Measurements from ENCODE around the gene IMPACT. TPM values are rescaled to one million over a fixed set of nuclear protein-coding genes. Genes with fewer than 3 reads are reported as not detected.
A peak's percentile ranks its signal among the peaks of the same experiment; 100 is the strongest.

Gene IMPACT
- total RNA-seq, 1 experiment from 2014 or later = 17.2 TPM

- Histone ChIP-seq H3K4me3 (no peak overlapping the region), H3K27me3 (no peaks in the 10 kb centered on the region), H3K27ac (no peak overlapping the region), H3K9me3 (replicated peaks) (no peaks in the 10 kb centered on the region), H3K36me3 (peaks cover 2% of the 10 kb centered on the region), H3K4me1 (no peaks in the 10 kb centered on the region)
- no peak for DNase-seq
These were observed 20.6 kb downstream of the IMPACT start for GRCh38 chr18:24446953-24447538.

- no peak overlapping the region for H3K4me3 ChIP-seq
- no peaks in the 10 kb centered on the region for H3K27me3 ChIP-seq
- DNase-seq = no peak
These were observed 21.5 kb downstream of the IMPACT start for GRCh38 chr18:24447961-24448360.

GRCh38 chr18:24456549-24456948 is 30.1 kb downstream of the IMPACT start:
- DNase-seq = no peak
- H3K27me3 ChIP-seq = no peaks in the 10 kb centered on the region
- H3K4me3 ChIP-seq = no peak overlapping the region
- no peaks in the 10 kb centered on the region for H3K4me1 ChIP-seq
- H3K9me3 ChIP-seq (replicated peaks) = no peaks in the 10 kb centered on the region
- H3K36me3 ChIP-seq = no peaks in the 10 kb centered on the region
- no peak overlapping the region for H3K27ac ChIP-seq

More at GRCh38 chr18:24447961-24448360, 21.5 kb downstream of the IMPACT start:
- H3K27ac ChIP-seq = no peak overlapping the region
- H3K36me3 ChIP-seq = peaks cover 2% of the 10 kb centered on the region
- no peaks in the 10 kb centered on the region for H3K4me1 ChIP-seq
- no peaks in the 10 kb centered on the region for H3K9me3 ChIP-seq (replicated peaks)

GRCh38 chr18:24459772-24460171 is 33.3 kb downstream of the IMPACT start:
- Histone ChIP-seq H3K27me3 (no peaks in the 10 kb centered on the region), H3K9me3 (replicated peaks) (no peaks in the 10 kb centered on the region), H3K4me1 (no peaks in the 10 kb centered on the region; the same call in 1 of the 2 replicates), H3K4me3 (no peak overlapping the region), H3K27ac (no peak overlapping the region), H3K36me3 (no peaks in the 10 kb centered on the region)
- no peak for DNase-seq

GRCh38 chr18:24460388-24460787 is 33.9 kb downstream of the IMPACT start, which contains the start of gene HRH4:
TSS of gene HRH4 (plus strand) at chr18:24460637. CDS start at chr18:24460729, 92 bp downstream.
- Histone ChIP-seq H3K4me3 (no peak within 1 kb of the TSS), H3K4me1 (no peaks in the 10 kb centered on the region; the same call in 1 of the 2 replicates), H3K27me3 (no peaks in the 10 kb centered on the region), H3K27ac (no peak within 1 kb of the TSS), H3K9me3 (replicated peaks) (no peaks in the 10 kb centered on the region), H3K36me3 (no peaks in the 10 kb centered on the region)
- no peak for DNase-seq

GRCh38 chr18:24461996-24462395 is 35.5 kb downstream of the IMPACT start:
- no peaks in the 10 kb centered on the region for H3K9me3 ChIP-seq (replicated peaks)
- H3K4me1 ChIP-seq = no peaks in the 10 kb centered on the region; the same call in 1 of the 2 replicates
- DNase-seq = no peak
- H3K36me3 ChIP-seq = no peaks in the 10 kb centered on the region
- H3K27me3 ChIP-seq = no peaks in the 10 kb centered on the region
- no peak overlapping the region for H3K4me3 ChIP-seq
- H3K27ac ChIP-seq = no peak overlapping the region

GRCh38 chr18:24462838-24463775 is 36.6 kb downstream of the IMPACT start:
- H3K27me3 ChIP-seq = no peaks in the 10 kb centered on the region
- no peak overlapping the region for H3K4me3 ChIP-seq
- peak overlapping the region; percentile 21; the same call in 1 of the 2 replicates for H3K27ac ChIP-seq
- peak; percentile 24 to 49 for DNase-seq
- no peaks in the 10 kb centered on the region; the same call in 1 of the 2 replicates for H3K4me1 ChIP-seq
- no peaks in the 10 kb centered on the region for H3K9me3 ChIP-seq (replicated peaks)
- no peaks in the 10 kb centered on the region for H3K36me3 ChIP-seq

- Histone ChIP-seq H3K27ac (no peak overlapping the region), H3K9me3 (replicated peaks) (no peaks in the 10 kb centered on the region), H3K36me3 (no peaks in the 10 kb centered on the region), H3K4me1 (no peaks in the 10 kb centered on the region; the same call in 1 of the 2 replicates), H3K27me3 (no peaks in the 10 kb centered on the region), H3K4me3 (no peak overlapping the region)
- no peak for DNase-seq
These were observed 39.0 kb downstream of the IMPACT start for GRCh38 chr18:24465486-24465885.

- no peaks in the 10 kb centered on the region; the same call in 1 of the 2 replicates for H3K4me1 ChIP-seq
- no peaks in the 10 kb centered on the region for H3K36me3 ChIP-seq
- no peaks in the 10 kb centered on the region for H3K9me3 ChIP-seq (replicated peaks)
- H3K27ac ChIP-seq = no peak overlapping the region
- no peak for DNase-seq
- no peaks in the 10 kb centered on the region for H3K27me3 ChIP-seq
- no peak overlapping the region for H3K4me3 ChIP-seq
These were observed 40.3 kb downstream of the IMPACT start for GRCh38 chr18:24466771-24467170.

GRCh38 chr18:24470022-24470618 is 43.6 kb downstream of the IMPACT start:
- Histone ChIP-seq H3K9me3 (replicated peaks) (no peaks in the 10 kb centered on the region), H3K4me1 (no peaks in the 10 kb centered on the region), H3K4me3 (no peak overlapping the region), H3K27ac (no peak overlapping the region), H3K36me3 (no peaks in the 10 kb centered on the region), H3K27me3 (no peaks in the 10 kb centered on the region)
- peak in 1 of 2 experiments; percentile 10 for DNase-seq

- H3K4me3 ChIP-seq = no peak overlapping the region
- H3K36me3 ChIP-seq = no peaks in the 10 kb centered on the region
- no peak for DNase-seq
- H3K27ac ChIP-seq = no peak overlapping the region
- no peaks in the 10 kb centered on the region for H3K27me3 ChIP-seq
- H3K4me1 ChIP-seq = no peaks in the 10 kb centered on the region
- H3K9me3 ChIP-seq (replicated peaks) = no peaks in the 10 kb centered on the region
These were observed 44.3 kb downstream of the IMPACT start for GRCh38 chr18:24470805-24471204.

GRCh38 chr18:24472591-24472990 is 46.1 kb downstream of the IMPACT start:
- no peak overlapping the region for H3K27ac ChIP-seq
- no peaks in the 10 kb centered on the region for H3K9me3 ChIP-seq (replicated peaks)
- no peaks in the 10 kb centered on the region for H3K36me3 ChIP-seq
- DNase-seq = no peak
- H3K27me3 ChIP-seq = no peaks in the 10 kb centered on the region
- no peak overlapping the region for H3K4me3 ChIP-seq
- no peaks in the 10 kb centered on the region for H3K4me1 ChIP-seq

- H3K36me3 ChIP-seq = no peaks in the 10 kb centered on the region
- H3K9me3 ChIP-seq (replicated peaks) = no peaks in the 10 kb centered on the region
- DNase-seq = no peak
- no peak overlapping the region for H3K4me3 ChIP-seq
- H3K27ac ChIP-seq = no peak overlapping the region
- H3K4me1 ChIP-seq = no peaks in the 10 kb centered on the region
- no peaks in the 10 kb centered on the region for H3K27me3 ChIP-seq
These were observed 47.9 kb downstream of the IMPACT start for GRCh38 chr18:24474406-24474805.

GRCh38 chr18:24475926-24476589 is 49.6 kb downstream of the IMPACT start:
- H3K9me3 ChIP-seq (replicated peaks) = no peaks in the 10 kb centered on the region
- H3K27ac ChIP-seq = no peak overlapping the region
- H3K36me3 ChIP-seq = no peaks in the 10 kb centered on the region
- H3K4me1 ChIP-seq = no peaks in the 10 kb centered on the region
- no peak for DNase-seq
- no peak overlapping the region for H3K4me3 ChIP-seq
- no peaks in the 10 kb centered on the region for H3K27me3 ChIP-seq
